NCI-H345 treated with DMSO at 0.1 percent for 48 hours (cell line): ENCODE data around the gene KRTAP9-6.
"Not testable (repeated sequence)": the region's sequence is repeated elsewhere in the genome, so short reads cannot be mapped to it uniquely, and the experiment has no call there.

Source experiments
- DNase-seq: peaks from one replicate; lab custom pipeline; 2025; ENCODE audit not compliant: unreplicated experiment; lab: John Stamatoyannopoulos, UW

KRTAP9-6 gene

GRCh38 chr17:41271323-41271722 is 6.1 kb downstream of the KRTAP9-6 start:
- DNase-seq: not testable (repeated sequence)

DNA sequence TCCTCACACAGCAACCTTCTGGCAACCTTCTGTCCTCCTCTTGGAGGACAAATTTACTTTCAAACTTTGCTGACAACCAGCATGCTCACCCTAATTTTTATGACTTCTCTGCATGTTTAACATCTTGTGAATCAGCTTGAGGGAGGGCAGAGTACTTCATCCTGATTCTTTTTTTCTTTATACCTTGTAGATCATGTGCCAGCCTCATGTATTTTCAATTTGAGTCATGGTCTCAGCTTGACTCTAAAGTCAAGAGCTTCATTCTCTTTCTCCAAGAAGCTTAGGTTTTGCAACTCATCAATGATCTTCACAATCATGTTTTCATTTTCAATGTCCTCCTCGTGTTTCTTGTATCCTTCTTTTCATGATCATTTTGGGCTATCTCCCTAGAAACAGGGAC is 6.7 kb downstream of the KRTAP9-6 start:
- no peak for DNase-seq

DNA sequence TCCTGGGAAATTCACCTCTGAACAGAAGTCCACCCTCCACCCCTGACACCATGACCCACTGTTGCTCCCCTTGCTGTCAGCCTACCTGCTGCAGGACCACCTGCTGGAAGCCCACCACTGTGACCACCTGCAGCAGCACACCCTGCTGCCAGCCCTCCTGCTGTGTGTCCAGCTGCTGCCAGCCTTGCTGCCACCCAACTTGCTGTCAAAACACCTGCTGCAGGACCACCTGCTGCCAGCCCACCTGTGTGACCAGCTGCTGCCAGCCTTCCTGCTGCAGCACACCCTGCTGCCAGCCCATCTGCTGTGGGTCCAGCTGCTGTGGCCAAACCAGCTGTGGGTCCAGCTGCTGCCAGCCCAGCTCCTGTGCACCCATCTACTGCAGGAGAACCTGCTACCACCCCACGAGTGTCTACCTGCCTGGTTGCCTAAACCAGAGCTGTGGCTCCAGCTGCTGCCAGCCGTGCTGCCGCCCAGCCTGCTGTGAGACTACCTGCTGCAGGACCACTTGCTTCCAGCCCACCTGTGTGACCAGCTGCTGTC is 10.5 kb downstream of the KRTAP9-6 start, which contains the start of gene KRTAP9-7:
Gene KRTAP9-7 (plus strand): TSS at position 51 of the 543 bp plus-strand sequence. CDS start 0 bp downstream, at position 51.
- not testable (repeated sequence) for DNase-seq

- DNase-seq: no peak
Observed at GRCh38 chr17:41278176-41278955, 13.2 kb downstream of the KRTAP9-6 start.

GRCh38 chr17:41284043-41284442 is 18.9 kb downstream of the KRTAP9-6 start:
- DNase-seq: no peak

- DNase-seq: no peak
Observed at GRCh38 chr17:41284546-41284945, 19.4 kb downstream of the KRTAP9-6 start.

DNA sequence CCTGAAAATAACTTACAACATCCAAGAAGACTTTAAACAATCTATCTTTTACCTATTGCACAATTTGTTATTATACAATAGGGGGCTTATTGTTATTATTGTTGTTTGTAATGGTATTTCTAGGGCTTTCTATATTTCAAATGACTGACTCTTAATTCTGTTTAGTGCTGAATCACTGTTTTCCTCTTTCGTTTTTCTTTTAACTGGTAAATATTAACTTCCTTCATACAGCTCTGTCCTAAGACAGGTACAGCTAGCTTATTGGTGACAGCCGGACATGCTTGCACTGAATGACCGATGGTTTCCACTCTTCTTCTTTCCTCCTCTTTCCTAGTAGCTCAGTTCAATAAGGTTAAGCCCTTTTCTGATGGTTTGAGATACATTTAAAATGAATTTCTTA is 21.9 kb downstream of the KRTAP9-6 start:
- DNase-seq: no peak

DNA sequence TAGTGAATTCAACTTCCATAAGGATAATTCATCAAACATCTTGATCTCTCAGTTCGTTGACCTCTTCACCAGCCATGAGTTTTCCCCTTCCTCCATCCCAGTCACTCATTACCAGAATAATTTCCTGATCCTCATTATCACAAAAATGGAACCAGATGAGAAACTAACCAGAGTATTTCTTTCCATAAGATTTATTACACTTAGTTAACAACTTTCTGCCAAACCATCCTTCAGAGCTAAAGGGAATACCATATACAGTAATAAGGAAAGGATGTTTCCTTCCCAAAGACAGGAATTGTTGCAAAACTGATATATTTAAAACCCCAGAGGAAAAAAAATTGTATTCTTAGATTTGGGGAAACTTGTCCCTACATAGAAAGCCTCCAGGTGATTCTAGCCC is 28.8 kb downstream of the KRTAP9-6 start:
- DNase-seq: no peak

DNA sequence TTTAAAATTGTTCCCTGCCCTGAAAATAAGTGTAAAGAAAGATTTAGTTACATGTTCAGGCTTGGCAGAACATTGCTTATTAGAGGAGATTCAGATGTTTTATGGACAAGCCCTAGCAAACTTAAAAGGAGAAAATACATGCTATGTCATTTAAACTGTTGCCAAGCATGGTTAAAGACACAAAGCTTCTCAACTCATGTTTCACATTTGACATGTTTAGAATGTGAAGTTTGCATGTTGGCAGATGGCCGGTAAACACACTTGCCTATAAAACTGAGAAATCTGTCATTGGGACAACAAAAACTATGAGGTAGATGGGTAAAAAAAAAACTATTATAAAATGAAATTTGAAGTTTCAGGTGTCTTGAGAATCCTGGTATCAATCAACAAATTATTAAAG is 31.7 kb downstream of the KRTAP9-6 start:
- DNase-seq: no peak

DNA sequence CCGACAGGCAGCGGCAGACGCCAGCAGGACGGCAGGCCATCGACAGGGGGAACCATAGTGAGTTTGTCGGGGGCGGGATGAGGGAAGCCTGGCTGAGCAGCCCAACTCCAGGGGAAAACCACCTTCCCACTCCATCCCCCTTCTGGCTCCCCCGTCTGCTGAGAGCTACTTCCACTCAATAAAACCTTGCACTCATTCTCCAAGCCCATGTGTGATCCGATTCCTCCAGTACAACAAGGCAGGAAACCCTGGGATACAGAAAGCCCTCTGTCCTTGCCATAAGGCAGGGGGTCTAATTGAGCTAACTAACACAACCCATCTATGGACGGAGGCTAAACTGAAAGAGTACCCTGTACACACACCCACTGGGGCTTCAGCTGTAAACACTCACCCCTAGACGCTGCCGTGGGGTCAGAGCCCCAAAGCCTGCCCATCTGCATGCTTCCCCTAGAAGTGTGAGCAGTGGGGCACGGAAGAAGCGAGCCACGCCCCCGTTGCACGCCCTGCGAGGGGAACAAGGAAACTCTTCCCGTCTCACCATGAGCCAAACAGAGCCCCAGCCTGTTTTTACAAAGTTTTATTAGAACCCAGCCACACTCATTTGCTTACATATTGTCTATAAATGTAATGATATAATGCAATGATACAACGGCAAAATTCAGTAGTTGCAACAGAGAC is 33.4 kb downstream of the KRTAP9-6 start:
- DNase-seq: no peak

GRCh38 chr17:41301204-41301790 is 36.1 kb downstream of the KRTAP9-6 start:
- DNase-seq: no peak

GRCh38 chr17:41301916-41302901 is 37.0 kb downstream of the KRTAP9-6 start, which contains the start of gene KRTAP29-1:
KRTAP29-1 (minus strand) TSS chr17:41302851; CDS start chr17:41302851, 0 bp downstream.
- DNase-seq: no peak

DNA sequence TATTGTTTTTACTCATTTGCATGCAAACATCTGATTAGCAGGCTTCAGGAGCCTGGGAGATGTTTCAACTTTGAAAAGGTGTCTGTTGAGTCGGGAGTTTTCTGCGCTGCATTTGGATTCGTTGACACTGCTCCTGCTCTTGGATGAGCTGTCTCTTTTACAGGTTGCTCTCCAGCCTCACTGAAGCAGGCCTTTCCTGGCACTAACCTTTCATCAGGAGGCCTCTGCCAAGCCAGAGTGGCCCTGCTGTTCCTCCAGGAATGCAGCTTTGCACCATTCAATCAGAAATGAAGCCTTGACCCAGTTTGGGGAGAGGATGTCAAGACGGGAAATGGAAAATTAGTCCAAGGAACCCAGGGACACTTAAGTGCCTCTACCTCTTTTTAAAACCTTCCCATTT is 37.8 kb downstream of the KRTAP9-6 start:
- DNase-seq: no peak

DNA sequence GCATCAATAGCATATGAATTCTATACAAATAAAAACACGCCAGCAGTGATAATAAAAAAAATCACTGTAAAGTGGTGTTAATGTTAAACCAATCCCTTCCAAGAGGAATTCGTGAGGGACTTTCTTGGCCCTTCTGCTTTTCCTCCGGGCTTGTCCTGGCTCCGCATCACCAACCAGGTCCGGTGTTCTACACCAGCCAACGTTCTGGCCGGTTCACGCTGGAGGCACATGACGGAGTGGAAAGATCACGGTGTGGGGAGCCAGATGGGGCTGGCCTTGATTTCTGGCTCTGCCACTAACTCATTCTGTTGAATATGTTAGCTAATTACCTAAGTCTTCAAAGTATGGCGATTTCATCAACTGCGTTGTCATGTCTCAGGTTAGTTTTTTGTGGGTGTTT is 38.9 kb downstream of the KRTAP9-6 start:
- DNase-seq: no peak

DNA sequence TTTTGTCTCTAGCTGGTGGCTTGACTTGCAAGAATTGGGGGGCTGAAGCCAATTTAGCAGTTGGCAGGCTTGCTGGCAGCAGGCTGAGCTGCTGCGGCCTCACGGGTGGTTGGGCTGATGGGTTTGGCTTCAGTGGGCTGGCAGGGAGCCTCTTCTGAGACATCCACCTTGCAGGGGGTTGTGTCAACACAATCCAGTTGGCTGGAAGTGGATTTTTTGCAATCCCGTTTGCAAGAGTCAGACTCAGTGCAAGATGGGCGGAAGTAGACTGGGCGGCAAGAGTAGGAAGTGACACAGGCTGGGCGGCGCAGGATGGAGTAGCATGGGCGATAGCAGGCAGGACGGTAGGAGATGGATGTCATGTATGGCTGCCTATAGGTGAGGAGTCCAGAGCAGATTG is 42.5 kb downstream of the KRTAP9-6 start:
- DNase-seq: no peak

GRCh38 chr17:41308251-41308917 is 43.2 kb downstream of the KRTAP9-6 start:
- no peak for DNase-seq

DNA sequence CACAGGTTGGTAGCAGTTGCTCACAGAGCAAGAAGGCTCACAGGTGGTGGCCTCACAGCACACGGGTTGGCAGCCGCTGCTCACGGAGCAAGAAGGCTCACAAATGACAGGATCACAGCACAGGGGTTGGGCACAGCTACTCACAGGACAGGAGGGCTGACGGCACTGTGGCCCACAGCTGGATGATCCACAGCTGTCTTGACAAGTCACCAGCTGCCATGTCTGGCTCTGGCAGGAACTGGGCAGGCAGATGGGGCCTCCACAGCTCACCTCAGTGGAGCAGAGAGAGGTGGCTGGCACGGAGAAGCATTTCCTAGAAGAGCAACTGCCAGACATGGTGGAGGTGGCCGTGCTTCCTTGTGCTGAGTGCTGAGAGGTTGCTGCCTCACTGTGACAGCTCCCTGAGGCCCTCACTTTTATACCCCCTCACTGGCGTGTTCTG is 43.8 kb downstream of the KRTAP9-6 start, which contains the start of gene KRTAP16-1:
Gene KRTAP16-1 (minus strand): TSS at position 392 of the 442 bp plus-strand sequence. CDS start 56 bp downstream, at position 336.
- DNase-seq: no peak

- no peak for DNase-seq
Observed at GRCh38 chr17:41311111-41311510, 45.9 kb downstream of the KRTAP9-6 start.

GRCh38 chr17:41315204-41315794 is 50.1 kb downstream of the KRTAP9-6 start, which contains the start of gene KRTAP17-1:
KRTAP17-1 (minus strand) TSS chr17:41315710; CDS start chr17:41315650, 60 bp downstream.
- peak; percentile 45 for DNase-seq
